ENCODE results near the gene DCAF17.
"Not testable (repeated sequence)": the region's sequence is repeated elsewhere in the genome, so short reads cannot be mapped to it uniquely, and the experiment has no call there.

The DCAF17 gene

GRCh38 chr2:171505374-171505773 lies 71.3 kb downstream of the DCAF17 start:
- in situ Hi-C loops (cut with MboI; ENCODE audit: low sequenced_read_pairs), result no loop called here

DNA sequence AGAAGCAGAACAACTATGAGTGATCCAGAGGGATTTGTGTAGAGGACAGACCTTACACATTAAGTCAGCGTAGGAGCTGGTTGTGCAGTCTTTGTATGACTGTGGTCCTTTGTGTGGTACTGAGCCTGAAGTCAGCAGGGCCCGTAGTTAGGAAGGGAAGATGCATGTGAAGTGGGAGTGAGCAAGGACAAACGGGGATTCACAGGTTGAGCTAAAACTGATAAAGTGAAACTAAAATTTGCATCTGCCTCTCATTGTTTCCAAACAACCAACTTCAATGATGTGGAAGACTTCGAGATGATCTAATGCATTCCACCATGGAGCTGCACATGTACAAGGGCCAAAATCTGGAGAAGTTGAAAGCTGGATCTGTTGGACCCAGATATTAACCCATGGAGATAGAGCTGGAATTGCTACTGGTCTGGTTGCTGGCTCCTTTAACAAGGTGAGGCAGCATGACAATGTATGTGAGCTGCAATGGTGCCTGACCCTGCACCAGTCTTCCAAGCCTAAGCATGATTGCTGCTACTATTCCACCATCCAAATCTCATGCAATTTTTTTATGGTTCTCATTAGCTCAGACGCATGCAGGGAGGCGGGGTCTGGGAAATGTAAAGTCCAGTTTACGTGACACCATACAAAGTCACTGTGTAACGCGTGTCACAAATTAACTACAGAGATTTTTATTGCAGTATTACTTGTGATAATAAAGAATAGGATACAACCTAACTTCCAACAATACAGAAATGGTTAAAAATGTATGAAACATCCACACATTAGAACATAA lies 76.1 kb downstream of the DCAF17 start:
- in situ Hi-C loops (cut with MboI; ENCODE audit: low sequenced_read_pairs), result no loop called here

DNA sequence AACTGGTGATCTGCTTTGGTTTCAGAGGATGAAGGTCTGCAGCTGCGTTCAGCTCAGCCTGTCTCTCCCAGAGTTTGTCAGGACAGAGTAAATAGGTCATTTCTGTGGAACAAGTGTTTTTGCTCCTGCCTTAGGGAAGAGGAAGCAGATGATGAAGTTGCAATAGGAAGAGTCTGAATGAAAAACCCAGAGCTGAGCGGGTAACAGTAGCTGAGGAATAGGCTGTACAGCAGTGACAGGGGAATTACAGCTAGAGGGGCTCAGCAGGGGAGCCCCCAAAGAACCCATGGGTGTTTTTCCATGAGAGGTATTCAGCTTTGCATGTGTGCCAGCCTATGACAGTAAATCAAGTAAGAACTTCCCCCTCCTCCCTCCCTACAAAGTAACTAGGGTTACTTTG lies 78.0 kb downstream of the DCAF17 start:
- in situ Hi-C loops (cut with MboI; ENCODE audit: low sequenced_read_pairs), result no loop called here

DNA sequence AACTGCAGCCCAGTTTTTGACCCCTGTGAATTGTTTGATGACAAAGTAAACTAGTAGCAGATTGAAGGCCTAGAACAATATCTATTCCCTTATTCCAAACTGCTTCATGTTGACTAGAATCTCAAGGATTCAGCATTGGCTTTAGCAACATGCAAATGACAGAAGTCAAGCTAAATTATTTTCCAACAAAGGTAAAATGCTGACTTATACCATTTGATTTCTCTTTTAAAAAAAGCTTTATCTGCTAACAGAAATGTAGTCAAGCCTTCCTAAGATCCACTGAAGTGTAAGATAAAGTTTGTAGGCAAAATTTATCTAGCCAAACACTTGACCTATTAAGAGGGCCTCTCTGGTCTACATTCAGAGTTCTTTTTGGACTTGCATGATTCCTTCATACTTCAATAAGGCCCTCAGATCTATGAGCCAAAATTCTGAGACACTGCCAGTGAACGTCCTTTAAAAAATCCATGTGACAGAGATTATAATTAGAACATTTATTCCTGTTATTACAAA lies 78.7 kb downstream of the DCAF17 start:
- in situ Hi-C loops (cut with MboI; ENCODE audit: low sequenced_read_pairs), result no loop called here

DNA sequence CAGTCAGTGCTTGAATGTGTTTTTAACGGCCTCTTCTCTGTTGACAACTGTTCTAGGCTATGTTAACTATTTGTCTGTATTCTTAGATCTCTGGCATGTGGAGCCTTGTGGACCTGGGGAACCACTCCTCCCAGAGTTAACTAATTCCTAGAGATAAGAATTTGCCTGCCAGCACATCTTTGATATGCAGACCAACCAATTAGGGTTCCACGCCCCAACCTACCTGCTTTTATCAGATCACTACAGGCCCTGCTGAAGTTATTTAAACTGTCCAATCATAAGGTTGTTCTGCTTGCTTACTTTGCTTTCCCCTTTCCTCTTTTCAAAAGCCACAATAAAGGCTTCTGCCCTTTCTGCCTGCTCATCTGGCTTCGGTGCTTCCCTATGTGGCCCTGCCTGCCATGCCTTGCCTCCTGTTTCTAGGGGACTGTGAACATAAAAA lies 79.7 kb downstream of the DCAF17 start:
- in situ Hi-C loops (cut with MboI; ENCODE audit: low sequenced_read_pairs), result no loop called here

DNA sequence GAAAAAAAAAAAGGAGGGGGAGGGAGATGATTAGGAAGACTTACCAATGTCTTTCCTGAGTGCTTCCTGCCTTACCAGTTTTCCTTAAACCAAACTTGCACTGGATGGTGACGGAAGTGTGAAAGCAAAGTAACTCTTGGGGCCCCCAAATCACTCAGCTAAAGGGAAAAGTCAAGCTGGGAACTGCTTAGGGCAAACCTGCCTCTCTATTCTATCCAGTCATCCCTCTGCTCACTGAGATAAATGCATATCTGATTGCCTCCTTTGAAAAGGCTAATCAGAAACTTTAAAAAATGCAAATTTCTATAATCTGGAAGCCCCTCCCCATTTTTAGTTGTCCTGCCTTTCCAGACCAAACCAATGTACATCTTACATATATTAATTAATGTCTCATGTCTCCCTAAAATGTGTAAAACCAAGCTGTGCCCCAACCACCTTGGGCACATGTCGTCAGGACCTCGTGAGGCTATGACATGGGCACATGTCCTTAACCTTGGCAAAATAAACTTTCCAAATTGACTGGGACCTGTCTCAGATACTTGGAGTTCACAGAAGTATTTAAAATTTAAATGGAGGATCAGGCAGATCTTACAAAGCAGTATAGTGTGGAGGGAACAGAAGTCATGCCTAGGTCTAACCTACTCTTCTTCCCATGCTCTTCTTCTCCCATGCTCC lies 81.0 kb downstream of the DCAF17 start:
- in situ Hi-C loops (cut with MboI; ENCODE audit: low sequenced_read_pairs), result no loop called here

- in situ Hi-C loops (cut with MboI; ENCODE audit: low sequenced_read_pairs), result no loop called here
These were observed 81.8 kb downstream of the DCAF17 start for GRCh38 chr2:171515672-171516298.

DNA sequence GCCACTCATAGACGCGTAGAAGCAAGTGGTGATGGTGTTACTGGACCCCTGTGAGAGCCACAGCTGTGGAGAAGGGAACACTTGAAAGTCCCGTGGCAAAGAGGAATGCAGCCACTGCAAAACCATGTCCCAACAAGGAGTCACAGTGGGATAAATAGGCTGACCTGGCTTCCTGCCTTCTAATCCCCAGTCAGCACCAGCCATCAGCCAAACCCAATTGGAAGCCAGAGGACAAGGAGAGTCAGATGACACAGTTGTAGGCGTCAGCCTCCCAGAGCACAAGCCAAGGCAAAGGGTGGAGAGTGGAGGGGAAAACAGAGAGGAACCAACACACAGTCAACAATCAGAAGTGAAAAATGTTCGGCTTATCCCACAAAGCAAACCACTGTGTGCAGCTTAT lies 82.8 kb downstream of the DCAF17 start:
- in situ Hi-C loops (cut with MboI; ENCODE audit: low sequenced_read_pairs), result no loop called here

- in situ Hi-C loops (cut with MboI; ENCODE audit: low sequenced_read_pairs), result no loop called here
These were observed 86.4 kb downstream of the DCAF17 start for GRCh38 chr2:171520471-171520870.

GRCh38 chr2:171521361-171522051 lies 87.5 kb downstream of the DCAF17 start:
- in situ Hi-C loops (cut with MboI; ENCODE audit: low sequenced_read_pairs), result no loop called here

DNA sequence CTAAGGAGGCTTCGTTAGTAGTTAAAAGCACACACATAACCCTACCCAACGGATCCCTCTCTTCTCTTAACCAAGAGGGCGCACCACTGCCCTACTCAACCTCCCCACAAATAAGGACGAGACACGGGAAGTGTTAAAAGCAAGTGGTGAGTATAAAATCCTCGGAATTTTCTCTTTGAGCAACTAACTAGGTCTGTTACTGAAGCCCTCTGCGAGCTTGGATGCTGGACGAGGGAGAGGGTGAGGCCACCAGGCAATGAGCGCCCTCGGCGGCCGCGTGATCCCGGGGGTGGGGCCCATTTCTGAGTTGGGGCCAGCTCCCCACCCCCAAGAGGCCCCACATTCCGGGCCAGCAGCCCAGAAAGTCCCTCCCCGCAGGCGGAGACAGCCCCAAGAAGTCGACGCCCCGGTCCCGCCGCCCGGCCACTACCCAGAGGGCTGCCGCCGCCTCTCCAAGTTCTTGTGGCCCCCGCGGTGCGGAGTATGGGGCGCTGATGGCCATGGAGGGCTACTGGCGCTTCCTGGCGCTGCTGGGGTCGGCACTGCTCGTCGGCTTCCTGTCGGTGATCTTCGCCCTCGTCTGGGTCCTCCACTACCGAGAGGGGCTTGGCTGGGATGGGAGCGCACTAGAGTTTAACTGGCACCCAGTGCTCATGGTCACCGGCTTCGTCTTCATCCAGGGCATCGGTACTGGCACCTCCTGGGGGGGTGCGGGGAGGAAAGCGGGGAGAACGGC lies 88.2 kb downstream of the DCAF17 start, which contains the start of gene CYBRD1:
TSS of gene CYBRD1 (plus strand) at position 423 of the 736 bp plus-strand sequence. CDS start at position 495, 72 bp downstream.
- in situ Hi-C loops (cut with MboI; ENCODE audit: low sequenced_read_pairs), result no loop called here

DNA sequence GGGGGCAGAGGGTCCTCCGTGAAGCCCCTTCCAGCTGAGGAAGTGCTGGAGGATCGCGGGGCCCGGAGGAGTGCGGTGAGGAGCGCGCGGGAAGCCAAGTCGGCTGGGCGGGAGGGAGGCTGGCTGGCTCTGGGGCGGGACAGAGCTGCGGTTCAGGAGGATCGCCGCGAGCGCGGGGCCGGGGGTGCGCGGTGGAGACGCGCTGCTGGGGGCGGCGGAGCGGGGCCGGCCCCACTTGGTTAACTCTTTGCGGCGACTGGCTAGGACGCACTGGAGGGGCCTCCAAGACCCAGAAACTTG lies 88.7 kb downstream of the DCAF17 start:
- in situ Hi-C loops (cut with MboI; ENCODE audit: low sequenced_read_pairs), result no loop called here

DNA sequence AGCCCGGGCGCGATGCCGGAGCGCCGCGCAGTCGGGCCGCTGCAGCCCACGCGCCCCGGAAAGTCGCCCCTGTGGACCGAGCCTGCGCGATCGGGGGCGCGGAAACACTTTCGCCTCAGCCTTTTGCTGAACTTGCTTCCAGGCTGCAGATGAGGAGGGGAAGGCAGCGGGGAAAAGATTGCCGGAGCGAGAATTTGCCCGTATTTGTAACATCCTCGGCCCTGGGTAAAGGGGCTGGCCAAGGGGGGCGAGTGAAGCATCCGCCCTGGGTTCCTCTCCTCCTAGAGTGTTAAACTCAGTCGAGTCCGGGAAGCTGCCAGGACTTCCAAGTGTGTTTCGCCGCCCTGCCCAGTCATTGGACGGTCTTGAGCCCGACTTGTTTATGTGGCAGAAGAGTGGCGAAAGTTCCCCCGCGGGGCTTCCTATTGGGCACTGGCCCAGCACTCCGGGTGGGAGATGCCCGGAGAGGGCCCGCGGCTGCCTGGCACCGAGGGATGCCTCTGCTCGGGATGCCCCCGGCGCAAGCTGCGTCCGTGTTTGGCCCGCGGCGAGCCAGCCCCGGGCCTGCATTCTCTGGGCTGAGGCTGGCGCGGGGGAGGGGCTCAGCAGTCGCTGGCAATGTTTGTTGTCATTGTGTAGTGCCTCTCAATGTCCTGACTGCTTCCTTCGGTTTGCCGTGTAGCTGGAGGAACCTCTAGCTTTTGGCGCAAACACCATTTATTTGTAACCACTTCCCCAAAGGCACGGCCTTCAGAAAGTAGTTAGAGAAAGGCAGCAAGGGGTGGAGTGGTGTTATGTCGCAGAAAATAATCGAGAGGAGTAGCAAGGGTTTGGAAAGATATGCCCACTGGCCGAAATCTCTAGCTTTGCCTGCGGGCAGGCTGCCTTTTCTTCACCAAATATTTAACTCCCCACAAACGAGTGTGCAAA lies 89.3 kb downstream of the DCAF17 start:
- in situ Hi-C loops (cut with MboI; ENCODE audit: low sequenced_read_pairs), result no loop called here

DNA sequence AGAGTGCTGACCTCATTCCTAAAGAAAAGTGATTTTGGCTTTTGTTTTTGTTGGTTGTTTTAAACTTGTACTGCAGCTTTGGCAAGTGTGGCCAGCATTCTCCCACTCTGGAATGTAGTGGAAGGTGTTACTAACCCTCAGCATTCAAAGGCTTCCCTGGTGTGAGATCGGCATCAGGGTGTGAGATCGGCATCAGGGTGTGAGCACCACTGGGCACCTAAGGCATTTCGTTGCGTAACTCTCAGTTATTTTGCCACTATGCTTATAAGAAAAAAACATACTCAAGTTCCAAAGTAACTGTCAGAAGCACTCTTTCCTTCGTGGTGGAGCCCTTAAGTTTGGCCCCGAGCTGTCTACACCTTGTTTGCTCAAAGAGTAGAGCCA lies 90.0 kb downstream of the DCAF17 start:
- in situ Hi-C loops (cut with MboI; ENCODE audit: low sequenced_read_pairs), result no loop called here

DNA sequence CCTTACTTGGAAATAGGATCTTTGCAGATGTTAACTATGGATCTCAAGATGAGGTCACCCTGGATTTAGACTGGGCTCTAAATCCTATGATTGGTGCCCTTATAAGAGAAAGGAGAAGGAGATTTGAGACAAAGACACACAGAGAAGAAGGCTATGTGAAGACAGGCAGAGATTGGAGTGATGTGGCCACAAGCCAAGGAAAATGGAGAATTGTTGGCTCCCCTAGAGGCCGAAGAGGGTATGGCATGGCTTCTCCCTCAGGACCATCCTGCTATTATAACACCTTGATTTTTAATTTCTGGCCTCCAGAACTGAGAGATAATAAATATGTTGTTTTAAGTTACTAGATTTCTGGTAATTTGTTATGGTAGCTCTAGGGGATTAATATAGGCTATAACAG lies 95.9 kb downstream of the DCAF17 start:
- in situ Hi-C loops (cut with MboI; ENCODE audit: low sequenced_read_pairs), result no loop called here

- in situ Hi-C loops (cut with MboI; ENCODE audit: low sequenced_read_pairs), result no loop called here
These were observed 96.4 kb downstream of the DCAF17 start for GRCh38 chr2:171530378-171530777.

DNA sequence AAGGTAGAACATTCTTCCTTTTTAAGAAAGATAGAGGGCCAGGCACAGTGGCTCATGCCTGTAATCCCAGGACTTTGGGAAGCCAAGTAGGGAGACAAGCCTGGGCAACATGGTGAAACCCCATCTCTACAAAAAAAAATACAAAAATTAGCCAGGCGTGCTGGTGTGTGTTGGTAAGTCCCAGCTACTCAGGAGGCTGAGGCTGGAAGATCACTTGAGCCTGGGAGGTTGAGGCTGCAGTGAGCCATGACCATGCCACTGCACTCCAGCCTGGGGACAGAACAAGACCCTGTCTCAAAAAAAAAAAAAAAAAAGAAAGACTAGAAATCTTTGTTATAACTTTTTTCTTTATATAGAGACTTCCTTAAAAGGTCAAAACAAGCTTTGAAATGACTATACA lies 96.8 kb downstream of the DCAF17 start:
- in situ Hi-C loops (cut with MboI; ENCODE audit: low sequenced_read_pairs), result not testable (repeated sequence)

- in situ Hi-C loops (cut with MboI; ENCODE audit: low sequenced_read_pairs), result no loop called here
These were observed 97.3 kb downstream of the DCAF17 start for GRCh38 chr2:171531291-171531690.

GRCh38 chr2:171531836-171532450 lies 97.9 kb downstream of the DCAF17 start:
- in situ Hi-C loops (cut with MboI; ENCODE audit: low sequenced_read_pairs), result no loop called here

All from HL-60/S4 treated with phorbol 12-myristate 13-acetate at 8.2 ng/mL for 4 days and 3 days (cell line).